Stimulated activated CD4-positive, alpha-beta T cell treated with anti-CD3 and anti-CD28 coated beads, Interleukin-15, amount 100 ng/mL, for 1 hour (primary cell): ENCODE measurements around the gene ANXA11.
"Not testable (repeated sequence)": the region's sequence is repeated elsewhere in the genome, so short reads cannot be mapped to it uniquely, and the experiment has no call there.

Source experiments
- DNase-seq, 2 donors: peaks; one replicate each; pipeline ENCODE4 v3.0.0-alpha.2; 2020; ENCODE audit warnings: low read depth in 1 of 2, low spot score in 1 of 2

ANXA11 gene

GRCh38 chr10:80205477-80206276, at the start of gene ANXA11:
TSS of gene ANXA11 (minus strand) at chr10:80205537. CDS start at chr10:80172861, 32,676 bp downstream.
- DNase-seq: peak; percentile 79 to 83

- not testable (repeated sequence) for DNase-seq
Measured at GRCh38 chr10:80254726-80255125, 49.4 kb upstream of the ANXA11 start.

- DNase-seq: not testable (repeated sequence)
Measured at GRCh38 chr10:80253963-80254271, 48.6 kb upstream of the ANXA11 start.

GRCh38 chr10:80253266-80253962, 48.1 kb upstream of the ANXA11 start:
- DNase-seq: no peak

- DNase-seq: no peak
Measured at GRCh38 chr10:80252296-80252887, 47.1 kb upstream of the ANXA11 start.

- DNase-seq: not testable (repeated sequence)
Measured at GRCh38 chr10:80251703-80252280, 46.5 kb upstream of the ANXA11 start.

GRCh38 chr10:80250399-80250798, 45.1 kb upstream of the ANXA11 start:
- not testable (repeated sequence) for DNase-seq

GRCh38 chr10:80249906-80250305, 44.6 kb upstream of the ANXA11 start:
- not testable (repeated sequence) for DNase-seq

GRCh38 chr10:80247611-80248010, 42.3 kb upstream of the ANXA11 start:
- DNase-seq: not testable (repeated sequence)

- DNase-seq: not testable (repeated sequence)
Measured at GRCh38 chr10:80244371-80244770, 39.0 kb upstream of the ANXA11 start.

GRCh38 chr10:80242341-80242740, 37.0 kb upstream of the ANXA11 start:
- not testable (repeated sequence) for DNase-seq

GRCh38 chr10:80236457-80236856, 31.1 kb upstream of the ANXA11 start:
- not testable (repeated sequence) for DNase-seq

- DNase-seq: not testable (repeated sequence)
Measured at GRCh38 chr10:80234331-80235235, 29.2 kb upstream of the ANXA11 start.

- not testable (repeated sequence) for DNase-seq
Measured at GRCh38 chr10:80233871-80234270, 28.5 kb upstream of the ANXA11 start.

GRCh38 chr10:80226723-80227122, 21.4 kb upstream of the ANXA11 start:
- DNase-seq: not testable (repeated sequence)

- DNase-seq: not testable (repeated sequence)
Measured at GRCh38 chr10:80223031-80223419, 17.7 kb upstream of the ANXA11 start.

GRCh38 chr10:80218878-80219277, 13.5 kb upstream of the ANXA11 start:
- not testable (repeated sequence) for DNase-seq

GRCh38 chr10:80214368-80214982, 9.1 kb upstream of the ANXA11 start:
- not testable (repeated sequence) for DNase-seq

- not testable (repeated sequence) for DNase-seq
Measured at GRCh38 chr10:80212535-80213115, 7.3 kb upstream of the ANXA11 start.

GRCh38 chr10:80211786-80212185, 6.4 kb upstream of the ANXA11 start:
- no peak for DNase-seq
